Astrocyte of the hippocampus (primary cell): Measurements from ENCODE around the gene OR7G2.
"Not testable (repeated sequence)": the region's sequence is repeated elsewhere in the genome, so short reads cannot be mapped to it uniquely, and the experiment has no call there.

Experiments used
- DNase-seq: peaks from one replicate; pipeline ENCODE4 v3.0.0; 2011; ENCODE audit warnings: low read depth, low spot score

OR7G2 gene

GRCh38 chr19:9073806-9074205 lies 33.5 kb downstream of the OR7G2 start:
- no peak for DNase-seq

GRCh38 chr19:9071720-9072119 lies 35.6 kb downstream of the OR7G2 start:
- DNase-seq = not testable (repeated sequence)

GRCh38 chr19:9070066-9070465 lies 37.2 kb downstream of the OR7G2 start:
- peak; percentile 79 for DNase-seq

- no peak for DNase-seq
These were observed 41.7 kb downstream of the OR7G2 start for GRCh38 chr19:9065457-9066014.

GRCh38 chr19:9061879-9062278 lies 45.4 kb downstream of the OR7G2 start:
- DNase-seq = peak; percentile 37

GRCh38 chr19:9060564-9061340 lies 46.5 kb downstream of the OR7G2 start:
- no peak for DNase-seq

GRCh38 chr19:9058905-9059667 lies 48.2 kb downstream of the OR7G2 start:
- peak; percentile 55 for DNase-seq

GRCh38 chr19:9057505-9058258 lies 49.6 kb downstream of the OR7G2 start:
- DNase-seq = no peak

- DNase-seq = not testable (repeated sequence)
These were observed 51.1 kb downstream of the OR7G2 start for GRCh38 chr19:9056131-9056530.

- DNase-seq = peak; percentile 29
These were observed 52.5 kb downstream of the OR7G2 start for GRCh38 chr19:9054765-9055164.

GRCh38 chr19:9054207-9054606 lies 53.1 kb downstream of the OR7G2 start:
- DNase-seq = no peak

- not testable (repeated sequence) for DNase-seq
These were observed 53.6 kb downstream of the OR7G2 start for GRCh38 chr19:9053674-9054073.

- no peak for DNase-seq
These were observed 54.4 kb downstream of the OR7G2 start for GRCh38 chr19:9052894-9053293.
